Osteoblast (primary cell): ENCODE results near the gene NPBWR2. TPM values are rescaled to one million over a fixed set of nuclear protein-coding genes. Genes with fewer than 3 reads are reported as not detected.

Experiments
- DNase-seq: peaks from one replicate; pipeline ENCODE4 v3.0.0; 2011; ENCODE audit warnings: low spot score, mixed read lengths; ENCODE audit not compliant: insufficient read length; ENCODE audit errors: missing footprints
- H2AFZ ChIP-seq: 2 replicates; pipeline ENCODE4 v1.6.0; 2011; ENCODE audit warnings: mild to moderate bottlenecking, low read length
- H3K27ac ChIP-seq: 2 replicates; pipeline ENCODE4 v1.5.1; 2011; ENCODE audit warnings: mild to moderate bottlenecking, low read depth, low read length, moderate library complexity
- H3K27me3 ChIP-seq: 2 replicates; pipeline ENCODE4 v1.6.0; 2012; ENCODE audit warnings: mild to moderate bottlenecking, control low read depth, inconsistent platforms, low read length, moderate library complexity; ENCODE audit not compliant: insufficient read depth
- H3K36me3 ChIP-seq: 2 replicates; pipeline ENCODE4 v1.5.1; 2011; ENCODE audit warnings: mild to moderate bottlenecking, low read length, control low read depth, moderate library complexity; ENCODE audit not compliant: insufficient read depth
- H3K4me1 ChIP-seq: 2 replicates; pipeline ENCODE4 v1.5.1; 2011; ENCODE audit warnings: mild to moderate bottlenecking, low read length, control low read depth, moderate library complexity; ENCODE audit not compliant: insufficient read depth
- H3K4me2 ChIP-seq: 2 replicates; pipeline ENCODE4 v1.6.0; 2011; ENCODE audit warnings: mild to moderate bottlenecking, low read length; ENCODE audit not compliant: insufficient read depth
- H3K4me3 ChIP-seq: fragments of 200-600 bp; sonication (generic); 3 replicates; pipeline ENCODE4 v1.5.1; 2012; ENCODE audit warnings: mild to moderate bottlenecking, low read length, inconsistent platforms; ENCODE audit not compliant: insufficient read depth
- H3K79me2 ChIP-seq: 2 replicates; pipeline ENCODE4 v1.6.0; 2012; ENCODE audit warnings: mild to moderate bottlenecking, low read length, control low read depth, inconsistent platforms; ENCODE audit not compliant: insufficient read depth
- H3K9me3 ChIP-seq: 2 replicates; pipeline ENCODE4 v1.5.1; 2011; ENCODE audit warnings: low read depth, low read length, control low read depth
- H4K20me1 ChIP-seq: 2 replicates; pipeline ENCODE4 v1.6.0; 2012; ENCODE audit warnings: mild to moderate bottlenecking, low read length, control low read depth; ENCODE audit not compliant: insufficient read depth
- total RNA-seq: library from RNA; depleted of rRNA; stranded (reverse); fragments of >200 nt; gene quantifications from 2 replicates; pipeline ENCODE4 v1.2.3, GENCODE V29; 2012
- TF ChIP-seq, protein P1 (sequence below): IDR thresholded peaks from 2 replicates; pipeline ENCODE4 v1.5.1; 2011; ENCODE audit warnings: mild to moderate bottlenecking, low read depth, low read length, moderate library complexity; ENCODE audit errors: extremely low read depth

NPBWR2 gene
- total RNA-seq, 1 donor: not detected

DNA sequence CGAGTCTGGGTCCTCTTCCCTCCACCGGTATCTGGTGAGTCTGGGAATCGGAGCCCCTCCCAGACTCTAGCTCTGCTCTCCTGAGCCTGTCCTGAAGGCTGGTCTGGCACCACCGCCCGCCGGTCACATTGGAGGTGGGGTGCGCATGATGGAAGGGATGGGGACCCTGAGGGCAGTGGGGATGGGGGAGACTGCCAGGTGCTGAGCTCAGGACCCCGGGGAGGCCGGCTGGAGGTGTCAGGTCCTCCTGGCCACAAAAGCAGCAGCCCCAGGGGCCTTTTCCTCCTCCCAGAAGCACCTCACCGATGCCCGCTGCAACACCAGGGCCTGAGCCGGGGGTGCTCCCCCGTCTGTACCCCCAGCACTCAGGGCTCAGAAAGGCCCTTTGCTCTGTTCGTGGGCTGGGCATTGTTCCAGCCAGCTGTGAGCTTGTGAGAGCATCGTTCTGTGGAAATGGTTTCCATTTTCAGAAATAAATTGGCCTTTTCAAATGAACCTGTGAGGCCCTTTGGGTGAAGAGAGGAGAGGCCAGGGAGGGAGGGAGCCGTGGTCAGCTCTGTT is 2.5 kb upstream of the NPBWR2 start:
- Histone ChIP-seq H3K9me3 (no peaks in the 10 kb centered on the region), H3K4me2 (no peak overlapping the region), H4K20me1 (no peaks in the 10 kb centered on the region), H3K27me3 (peaks cover 10% of the 10 kb centered on the region), H3K79me2 (no peaks in the 10 kb centered on the region), H2AFZ (no peak overlapping the region), H3K4me1 (no peaks in the 10 kb centered on the region), H3K27ac (no peak overlapping the region), H3K4me3 (no peak overlapping the region), H3K36me3 (no peaks in the 10 kb centered on the region)
- peak; percentile 74 for DNase-seq
- TF ChIP-seq, protein P1, sequence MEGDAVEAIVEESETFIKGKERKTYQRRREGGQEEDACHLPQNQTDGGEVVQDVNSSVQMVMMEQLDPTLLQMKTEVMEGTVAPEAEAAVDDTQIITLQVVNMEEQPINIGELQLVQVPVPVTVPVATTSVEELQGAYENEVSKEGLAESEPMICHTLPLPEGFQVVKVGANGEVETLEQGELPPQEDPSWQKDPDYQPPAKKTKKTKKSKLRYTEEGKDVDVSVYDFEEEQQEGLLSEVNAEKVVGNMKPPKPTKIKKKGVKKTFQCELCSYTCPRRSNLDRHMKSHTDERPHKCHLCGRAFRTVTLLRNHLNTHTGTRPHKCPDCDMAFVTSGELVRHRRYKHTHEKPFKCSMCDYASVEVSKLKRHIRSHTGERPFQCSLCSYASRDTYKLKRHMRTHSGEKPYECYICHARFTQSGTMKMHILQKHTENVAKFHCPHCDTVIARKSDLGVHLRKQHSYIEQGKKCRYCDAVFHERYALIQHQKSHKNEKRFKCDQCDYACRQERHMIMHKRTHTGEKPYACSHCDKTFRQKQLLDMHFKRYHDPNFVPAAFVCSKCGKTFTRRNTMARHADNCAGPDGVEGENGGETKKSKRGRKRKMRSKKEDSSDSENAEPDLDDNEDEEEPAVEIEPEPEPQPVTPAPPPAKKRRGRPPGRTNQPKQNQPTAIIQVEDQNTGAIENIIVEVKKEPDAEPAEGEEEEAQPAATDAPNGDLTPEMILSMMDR: no peak

DNA sequence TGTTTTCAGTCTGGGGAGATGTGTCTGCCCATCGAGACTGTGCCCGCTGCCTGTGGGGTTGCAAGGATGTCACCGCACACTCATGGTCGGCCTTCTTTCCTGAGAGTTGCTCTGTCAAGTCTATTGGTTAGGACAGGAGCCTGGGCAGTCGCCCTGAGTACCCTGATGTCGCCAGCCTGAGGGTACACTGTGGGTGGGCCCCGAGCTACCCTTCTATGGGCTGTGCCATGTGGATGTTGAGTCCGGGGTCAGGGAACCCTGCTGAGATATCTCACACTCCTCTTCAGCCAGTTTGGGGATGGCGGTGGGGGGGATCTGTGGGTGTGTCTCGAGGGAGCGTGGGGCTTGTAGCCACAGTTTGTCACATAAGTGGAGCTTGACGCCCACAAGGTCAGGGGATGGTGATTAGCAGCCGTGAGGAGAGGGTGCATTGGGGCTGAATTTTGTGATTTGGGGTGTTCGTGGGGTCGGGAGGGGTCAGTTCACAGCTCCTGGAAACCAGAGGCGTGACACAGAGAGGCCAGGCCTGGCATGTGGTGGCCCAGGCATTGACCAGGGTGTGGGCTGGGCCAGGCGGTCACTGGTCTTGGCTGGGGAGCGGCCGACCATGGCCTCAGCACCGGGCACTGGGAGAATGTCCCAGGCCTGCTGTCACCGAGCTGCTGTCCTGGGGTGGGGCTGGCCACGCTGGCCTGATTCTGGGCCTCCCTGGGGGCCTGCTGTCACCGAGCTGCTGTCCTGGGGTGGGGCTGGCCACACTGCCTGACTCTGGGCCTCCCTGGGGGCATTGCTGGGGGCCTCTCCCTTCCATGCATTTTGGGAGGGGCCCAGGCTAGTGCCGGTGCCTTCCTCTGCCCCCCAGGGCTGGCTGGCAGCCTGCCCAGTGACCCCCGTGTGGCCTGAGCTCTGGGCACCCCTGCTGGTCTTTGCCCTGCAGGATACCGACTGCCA is 1.6 kb upstream of the NPBWR2 start:
- Histone ChIP-seq H3K4me3 (no peak overlapping the region), H3K79me2 (no peaks in the 10 kb centered on the region), H3K9me3 (no peaks in the 10 kb centered on the region), H3K36me3 (no peaks in the 10 kb centered on the region), H3K27me3 (peaks cover 4% of the 10 kb centered on the region), H3K27ac (no peak overlapping the region), H3K4me1 (no peaks in the 10 kb centered on the region), H3K4me2 (no peak overlapping the region), H2AFZ (no peak overlapping the region), H4K20me1 (no peaks in the 10 kb centered on the region)
- TF ChIP-seq, protein P1: no peak
- peak; percentile 85 for DNase-seq

DNA sequence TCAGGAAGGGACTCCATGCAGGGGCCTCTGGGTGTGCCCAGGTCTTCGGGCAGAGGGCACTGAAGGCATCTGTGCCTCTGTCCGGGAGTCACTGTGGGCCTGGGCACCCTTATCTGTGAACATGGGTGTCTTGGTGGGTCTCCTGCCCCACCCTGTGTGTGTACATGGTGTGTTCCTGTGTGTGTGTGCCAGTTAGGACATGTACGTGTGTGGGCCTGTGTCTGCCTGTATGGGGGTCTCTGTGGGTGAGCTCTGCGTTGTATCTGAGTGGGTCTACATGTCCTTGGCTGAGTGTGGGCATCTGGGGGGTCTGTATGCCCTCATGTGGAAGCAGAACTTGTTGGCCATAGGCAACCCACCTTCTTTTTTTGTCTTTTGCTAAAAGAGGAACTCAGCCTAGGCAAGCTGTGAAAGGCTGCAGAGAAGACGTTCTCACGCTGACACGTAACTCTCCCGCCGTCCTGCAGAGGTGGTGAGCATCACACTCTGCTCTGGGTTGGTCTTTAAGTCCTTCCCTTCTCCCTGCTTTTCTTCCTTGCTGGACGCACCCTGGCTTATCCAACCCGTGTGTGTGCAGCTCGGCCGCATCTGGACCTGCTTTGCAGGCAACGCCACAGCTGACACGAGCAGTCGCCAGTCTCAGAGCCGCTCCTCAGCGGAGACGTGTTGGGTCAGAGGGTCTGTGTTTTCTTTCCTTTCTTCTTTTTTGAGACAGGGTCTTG is 532 bp upstream of the NPBWR2 start:
- H2AFZ ChIP-seq: no peak overlapping the region
- H4K20me1 ChIP-seq: no peaks in the 10 kb centered on the region
- no peaks in the 10 kb centered on the region for H3K4me1 ChIP-seq
- H3K36me3 ChIP-seq: no peaks in the 10 kb centered on the region
- H3K4me2 ChIP-seq: no peak overlapping the region
- no peaks in the 10 kb centered on the region for H3K79me2 ChIP-seq
- DNase-seq: peak; percentile 38
- TF ChIP-seq, protein P1: no peak
- no peak overlapping the region for H3K27ac ChIP-seq
- H3K27me3 ChIP-seq: peaks cover 15% of the 10 kb centered on the region
- H3K9me3 ChIP-seq: no peaks in the 10 kb centered on the region
- H3K4me3 ChIP-seq: no peak overlapping the region

DNA sequence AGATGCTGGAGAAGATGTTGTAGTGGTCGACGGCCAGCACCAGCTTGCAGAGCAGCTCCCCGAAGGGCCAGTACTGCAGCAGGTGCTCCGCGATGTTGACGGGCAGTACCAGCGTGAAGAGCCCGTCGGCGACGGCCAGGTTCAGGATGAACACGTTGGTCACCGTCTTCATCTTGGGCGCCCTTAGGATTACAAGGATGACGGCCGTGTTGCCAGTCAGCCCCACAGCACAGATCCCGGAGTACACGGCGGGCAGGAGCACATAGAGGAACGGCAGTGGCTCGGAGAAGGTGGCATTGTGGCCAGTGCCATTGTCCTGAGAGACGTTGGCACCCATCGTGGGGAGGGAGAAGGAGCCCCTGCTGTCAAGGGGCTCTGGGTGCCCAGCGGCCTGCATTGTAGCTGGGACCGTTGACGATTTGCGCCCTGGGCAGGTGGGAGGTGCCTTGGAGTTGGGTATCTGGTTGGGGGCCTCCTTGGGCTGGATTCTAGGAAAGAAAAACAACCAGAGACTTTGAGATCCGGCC is 867 bp downstream of the NPBWR2 start:
- peaks cover 25% of the 10 kb centered on the region for H3K27me3 ChIP-seq
- no peaks in the 10 kb centered on the region for H3K36me3 ChIP-seq
- no peak overlapping the region for H3K27ac ChIP-seq

More for the DNA sequence above, 867 bp downstream of the NPBWR2 start:
- Histone ChIP-seq H3K4me2 (no peak overlapping the region), H3K9me3 (no peaks in the 10 kb centered on the region), H4K20me1 (no peaks in the 10 kb centered on the region), H3K4me1 (no peaks in the 10 kb centered on the region), H3K79me2 (no peaks in the 10 kb centered on the region), H3K4me3 (no peak overlapping the region), H2AFZ (no peak overlapping the region)
- TF ChIP-seq, protein P1: no peak
- DNase-seq: peak; percentile 76
